Left ventricle myocardium inferior (tissue), 1 donor: ENCODE measurements around the gene EFCAB10. TPM values are rescaled to one million over a fixed set of nuclear protein-coding genes. Genes with fewer than 3 reads are reported as not detected.
"Not testable (repeated sequence)": the region's sequence is repeated elsewhere in the genome, so short reads cannot be mapped to it uniquely, and the experiment has no call there.

Experiments
- DNase-seq: peaks from one replicate; pipeline ENCODE4 v3.0.0-alpha.2; 2020
- H3K27ac ChIP-seq: fragments of 200-600 bp; replicated peaks from 2 replicates; pipeline ENCODE4 v1.8.0; 2021
- H3K27me3 ChIP-seq: fragments of 200-600 bp; 2 replicates; pipeline ENCODE4 v1.8.0; 2021; ENCODE audit warnings: low read depth
- H3K36me3 ChIP-seq: fragments of 200-600 bp; 2 replicates; pipeline ENCODE4 v1.8.0; 2021
- H3K4me1 ChIP-seq: fragments of 200-600 bp; 2 replicates; pipeline ENCODE4 v1.8.0; 2021
- H3K4me3 ChIP-seq: fragments of 200-600 bp; 2 replicates; pipeline ENCODE4 v1.8.0; 2021; ENCODE audit warnings: mild to moderate bottlenecking, moderate library complexity
- H3K9me3 ChIP-seq: fragments of 200-600 bp; replicated peaks from 2 replicates; pipeline ENCODE4 v1.8.0; 2021
- intact Hi-C: fragments of 100-400 bp; cut with micrococcal nuclease; formaldehyde crosslinking; loops from one replicate; pipeline ENCODE4 v1.11.0; 2022
- total RNA-seq: library from RNA; stranded (reverse); fragmentation: NEBNext Ultra II Directional; extraction: Animal tissue kit (Norgen Biotek cat#: 25700); gene quantifications from one replicate; pipeline ENCODE4 v1.2.1, GENCODE V29; 2021
- TF ChIP-seq, protein P1 (sequence below): fragments of 200-600 bp; IDR thresholded peaks from 2 replicates; pipeline ENCODE4 v1.8.0; 2021; ENCODE audit warnings: antibody characterized with exemption, mild to moderate bottlenecking, borderline replicate concordance
- donor health status: DM: no; HTN: yes; CAD: no; lungs with severe emphysema.

The EFCAB10 gene
- total RNA-seq, 1 donor from 2014 or later = not detected

DNA sequence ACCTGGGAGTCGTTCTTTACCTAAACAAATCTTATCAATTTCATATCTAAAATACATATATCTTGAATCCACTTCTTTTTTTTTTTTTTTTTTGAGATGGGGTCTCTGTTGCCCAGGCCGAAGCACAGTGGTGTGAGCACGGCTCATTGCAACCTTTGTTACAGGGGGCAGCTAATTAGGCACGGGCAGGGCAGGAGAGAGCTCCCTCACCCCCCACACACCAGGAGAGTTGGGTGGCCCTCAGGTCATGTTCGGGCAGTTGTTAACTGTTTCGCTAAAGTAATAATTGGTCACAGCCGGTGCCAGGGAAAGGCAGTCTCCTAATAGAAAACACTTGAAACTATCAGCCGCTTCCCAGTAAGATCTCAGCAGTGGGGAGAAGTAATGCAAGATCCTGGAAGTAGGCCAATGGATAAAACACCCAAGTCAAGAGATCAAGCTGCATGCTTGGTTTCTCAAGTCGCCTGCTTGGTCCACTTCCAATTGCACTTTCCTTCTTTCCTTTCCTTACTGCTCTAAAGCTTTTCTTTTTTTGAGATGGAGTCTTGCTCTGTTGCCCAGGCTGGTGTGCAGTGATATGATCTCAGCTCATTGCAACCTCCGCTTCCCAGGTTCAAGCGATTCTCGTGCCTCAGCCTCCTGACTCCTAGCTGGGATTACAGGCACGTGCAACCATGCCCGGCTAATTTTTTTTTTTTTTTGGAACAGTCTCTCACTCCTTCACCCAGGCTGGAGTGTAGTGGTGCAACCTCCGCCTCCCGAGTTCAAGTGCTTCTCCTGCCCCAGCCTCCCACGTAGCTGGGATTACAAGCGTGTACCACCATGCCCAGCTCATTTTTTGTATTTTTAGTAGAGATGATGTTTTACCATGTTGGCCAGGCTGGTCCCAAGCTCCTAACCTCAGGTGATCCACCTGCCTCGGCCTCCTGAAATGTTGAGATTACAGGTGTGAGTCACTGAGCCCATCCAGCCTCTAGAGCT, 21.3 kb upstream of the EFCAB10 start:
- no peaks in the 10 kb centered on the region for H3K4me1 ChIP-seq
- no peaks in the 10 kb centered on the region for H3K9me3 ChIP-seq
- TF ChIP-seq, protein P1, sequence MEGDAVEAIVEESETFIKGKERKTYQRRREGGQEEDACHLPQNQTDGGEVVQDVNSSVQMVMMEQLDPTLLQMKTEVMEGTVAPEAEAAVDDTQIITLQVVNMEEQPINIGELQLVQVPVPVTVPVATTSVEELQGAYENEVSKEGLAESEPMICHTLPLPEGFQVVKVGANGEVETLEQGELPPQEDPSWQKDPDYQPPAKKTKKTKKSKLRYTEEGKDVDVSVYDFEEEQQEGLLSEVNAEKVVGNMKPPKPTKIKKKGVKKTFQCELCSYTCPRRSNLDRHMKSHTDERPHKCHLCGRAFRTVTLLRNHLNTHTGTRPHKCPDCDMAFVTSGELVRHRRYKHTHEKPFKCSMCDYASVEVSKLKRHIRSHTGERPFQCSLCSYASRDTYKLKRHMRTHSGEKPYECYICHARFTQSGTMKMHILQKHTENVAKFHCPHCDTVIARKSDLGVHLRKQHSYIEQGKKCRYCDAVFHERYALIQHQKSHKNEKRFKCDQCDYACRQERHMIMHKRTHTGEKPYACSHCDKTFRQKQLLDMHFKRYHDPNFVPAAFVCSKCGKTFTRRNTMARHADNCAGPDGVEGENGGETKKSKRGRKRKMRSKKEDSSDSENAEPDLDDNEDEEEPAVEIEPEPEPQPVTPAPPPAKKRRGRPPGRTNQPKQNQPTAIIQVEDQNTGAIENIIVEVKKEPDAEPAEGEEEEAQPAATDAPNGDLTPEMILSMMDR = no peak
- H3K27me3 ChIP-seq = peaks cover 9% of the 10 kb centered on the region
- intact Hi-C loops = no loop called here
- H3K27ac ChIP-seq = no peak overlapping the region
- DNase-seq = no peak
- H3K4me3 ChIP-seq = no peak overlapping the region
- no peaks in the 10 kb centered on the region for H3K36me3 ChIP-seq

GRCh38 chr7:105600720-105601550, 19.6 kb upstream of the EFCAB10 start:
- no peak for DNase-seq
- no peaks in the 10 kb centered on the region for H3K4me1 ChIP-seq
- no peaks in the 10 kb centered on the region for H3K36me3 ChIP-seq
- H3K27me3 ChIP-seq = peaks cover 9% of the 10 kb centered on the region
- intact Hi-C loops = no loop called here
- TF ChIP-seq, protein P1 = no peak
- no peak overlapping the region for H3K4me3 ChIP-seq
- H3K27ac ChIP-seq = no peak overlapping the region
- H3K9me3 ChIP-seq = no peaks in the 10 kb centered on the region

DNA sequence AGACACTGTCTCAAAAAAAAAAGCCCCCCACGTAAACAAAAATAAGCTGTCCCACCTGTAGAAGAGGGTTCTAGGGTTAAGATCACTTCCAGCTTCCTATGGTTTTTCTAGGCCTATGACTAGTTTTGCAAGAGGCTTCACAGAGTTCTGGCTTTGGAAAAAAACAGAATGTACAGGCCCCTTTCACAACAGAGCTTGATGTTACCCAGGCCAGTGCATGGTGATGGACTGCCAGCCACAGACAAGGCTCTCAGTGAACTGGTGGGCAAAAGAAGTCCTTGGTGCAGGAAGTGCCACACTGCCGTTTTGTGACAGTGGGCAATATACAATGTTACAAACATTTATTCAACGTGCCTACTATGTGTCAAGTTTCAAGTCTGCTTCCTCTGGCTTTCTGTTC, 18.3 kb upstream of the EFCAB10 start:
- DNase-seq = no peak
- intact Hi-C loops = no loop called here
- H3K36me3 ChIP-seq = no peaks in the 10 kb centered on the region
- H3K4me1 ChIP-seq = no peaks in the 10 kb centered on the region
- TF ChIP-seq, protein P1 = no peak
- H3K27ac ChIP-seq = no peak overlapping the region
- peaks cover 9% of the 10 kb centered on the region for H3K27me3 ChIP-seq
- H3K4me3 ChIP-seq = no peak overlapping the region
- no peaks in the 10 kb centered on the region for H3K9me3 ChIP-seq

- intact Hi-C loops, H3K36me3 ChIP-seq, H3K4me3 ChIP-seq, H3K27me3 ChIP-seq, DNase-seq, H3K27ac ChIP-seq, H3K4me1 ChIP-seq, H3K9me3 ChIP-seq: not testable (repeated sequence)
Observed at GRCh38 chr7:105599080-105599479, 17.8 kb upstream of the EFCAB10 start.

- intact Hi-C loops = no loop called here
- peaks cover 9% of the 10 kb centered on the region for H3K27me3 ChIP-seq
- no peaks in the 10 kb centered on the region for H3K9me3 ChIP-seq
- no peaks in the 10 kb centered on the region for H3K36me3 ChIP-seq
- H3K4me3 ChIP-seq = no peak overlapping the region
- no peaks in the 10 kb centered on the region for H3K4me1 ChIP-seq
- no peak overlapping the region for H3K27ac ChIP-seq
- DNase-seq = no peak
- TF ChIP-seq, protein P1 = no peak
Observed at GRCh38 chr7:105596866-105597265, 15.6 kb upstream of the EFCAB10 start.

DNA sequence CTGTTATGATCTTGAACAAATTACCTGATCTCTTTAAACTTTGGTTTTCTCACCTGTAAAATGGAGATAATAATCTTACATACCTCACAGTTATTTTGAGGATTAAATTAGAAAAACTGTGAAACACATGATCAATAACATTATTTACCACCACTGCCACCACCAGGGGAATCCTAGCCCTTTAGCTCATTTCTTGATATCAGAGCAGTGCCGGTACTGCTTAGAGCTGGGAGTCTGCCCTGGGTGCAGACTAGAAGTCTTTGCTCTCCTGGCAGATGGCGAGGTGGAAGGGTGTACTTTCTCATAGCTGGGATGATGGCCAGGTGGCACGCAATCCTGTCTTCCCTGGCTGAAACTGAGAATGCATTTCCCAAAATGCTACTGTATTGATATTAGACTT, 12.7 kb upstream of the EFCAB10 start:
- Histone ChIP-seq H3K27ac (no peak overlapping the region), H3K4me1 (peaks cover 4% of the 10 kb centered on the region), H3K27me3 (peaks cover 5% of the 10 kb centered on the region), H3K4me3 (no peak overlapping the region), H3K36me3 (no peaks in the 10 kb centered on the region), H3K9me3 (no peaks in the 10 kb centered on the region)
- no peak for DNase-seq
- intact Hi-C loops = no loop called here
- TF ChIP-seq, protein P1 = no peak
